ENCODE measurements around the gene COL5A1.
"Not testable (repeated sequence)": the region's sequence is repeated elsewhere in the genome, so short reads cannot be mapped to it uniquely, and the experiment has no call there.

Gene COL5A1

DNA sequence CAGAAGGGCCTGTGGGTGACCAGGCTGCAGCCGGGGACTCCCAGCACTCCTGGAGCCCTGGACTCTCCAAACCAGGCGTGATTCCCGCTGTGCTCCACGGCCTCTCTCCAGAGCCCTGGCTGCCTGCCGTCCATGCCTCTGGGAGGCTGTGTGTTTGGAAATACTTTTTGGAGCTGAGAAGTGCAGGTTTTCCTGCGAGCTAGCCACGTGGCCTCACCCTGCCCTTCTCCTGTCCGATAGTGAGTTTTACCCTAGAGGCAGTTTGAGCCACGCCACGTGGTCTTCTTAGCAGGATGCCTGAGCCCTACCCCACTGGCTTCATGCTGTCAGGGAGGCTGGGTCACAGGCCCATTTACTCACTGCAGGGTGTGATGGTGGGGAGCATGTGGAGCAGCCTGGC, 71.3 kb downstream of the COL5A1 start:
- no peak for DNase-seq

DNA sequence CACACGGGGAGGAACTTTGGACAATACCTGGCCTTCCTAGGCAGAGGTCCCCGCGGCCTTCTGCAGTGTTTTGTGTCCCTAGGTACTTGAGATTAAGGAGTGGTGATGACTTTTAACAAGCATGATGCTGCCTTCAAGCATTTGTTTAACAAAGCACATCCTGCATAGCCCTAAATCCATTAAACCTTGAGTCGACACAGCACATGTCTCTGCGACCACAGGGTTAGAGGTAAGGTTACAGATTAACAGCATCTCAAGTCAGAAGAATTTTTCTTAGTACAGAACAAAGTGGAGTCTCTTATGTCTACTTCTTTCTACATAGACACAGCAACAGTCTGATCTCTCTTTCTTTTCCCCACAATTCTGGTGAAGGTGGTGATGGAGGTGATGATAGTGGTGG, 73.9 kb downstream of the COL5A1 start:
- not testable (repeated sequence) for DNase-seq

DNA sequence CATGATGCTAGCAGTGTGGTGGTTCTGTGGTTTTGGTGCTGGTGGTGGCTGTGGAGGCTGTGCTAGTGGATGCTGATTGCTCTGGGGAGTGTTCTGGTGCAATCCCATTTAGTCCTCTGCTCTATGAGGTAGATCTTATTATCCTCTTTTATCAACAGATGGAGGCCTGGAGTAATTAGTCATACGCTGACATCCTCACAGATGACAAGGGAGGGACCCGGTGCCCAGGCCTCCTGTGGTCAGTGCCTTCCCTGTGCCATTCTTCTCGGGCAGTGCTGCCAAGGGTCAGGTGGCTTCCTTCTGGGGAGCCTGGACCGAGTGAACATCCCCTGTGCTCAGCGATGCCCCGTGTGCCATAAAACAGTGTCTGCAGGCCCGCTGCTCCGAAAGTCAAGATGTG, 74.5 kb downstream of the COL5A1 start:
- no peak for DNase-seq

DNA sequence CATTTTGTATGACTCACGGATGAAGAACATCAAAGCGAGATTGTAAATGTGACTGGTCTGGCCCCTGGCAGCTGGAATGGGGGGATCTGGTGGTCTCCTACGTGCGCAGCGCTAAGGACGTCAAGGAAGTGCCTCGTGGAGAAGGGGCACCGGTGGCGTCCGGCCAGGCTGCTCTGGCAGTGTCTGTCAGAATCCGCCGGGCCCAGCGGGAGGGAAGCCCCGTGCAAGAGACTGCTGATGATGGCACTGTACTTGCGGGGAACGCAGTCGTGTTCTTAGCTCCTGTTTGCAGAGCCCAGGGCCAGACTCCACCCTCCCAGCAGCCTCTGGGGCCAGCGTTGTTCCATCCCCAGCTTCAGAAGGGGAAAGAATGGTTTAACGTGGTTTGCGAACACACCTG, 75.5 kb downstream of the COL5A1 start:
- DNase-seq, result no peak

DNA sequence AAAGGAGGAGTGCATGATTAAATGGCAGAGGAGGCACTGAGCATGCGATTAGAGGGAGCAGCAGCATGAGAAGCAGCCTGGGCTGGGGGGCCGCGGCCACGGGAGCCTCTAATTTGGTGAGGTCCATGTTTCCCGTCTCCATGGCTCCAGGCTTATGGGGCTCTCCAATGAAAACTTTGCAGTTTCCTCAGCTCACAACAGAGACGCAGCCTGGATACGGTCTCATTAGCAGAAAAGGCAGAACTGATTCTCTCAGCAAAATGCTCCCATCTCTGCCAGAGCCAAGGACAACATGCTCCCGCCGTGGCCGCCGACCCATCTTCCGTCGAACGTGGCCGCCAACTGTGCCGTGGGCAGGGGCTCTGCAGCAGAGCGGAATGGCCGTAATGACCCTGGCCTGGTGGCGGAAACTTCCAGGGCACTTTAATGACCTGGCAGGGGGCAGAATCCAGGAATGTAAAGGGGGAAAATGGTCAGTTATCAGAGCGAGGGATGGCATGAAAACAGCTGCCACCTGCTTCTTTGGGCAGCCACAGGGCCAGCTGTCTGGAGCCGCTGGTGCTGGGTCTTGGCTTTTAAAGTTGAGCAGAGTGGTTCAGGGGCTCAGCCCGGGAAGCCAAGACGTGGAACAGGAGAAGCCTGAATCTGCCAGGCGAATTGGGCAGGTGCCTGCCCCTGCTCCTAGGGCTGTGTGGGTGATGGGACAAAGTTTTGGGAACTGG, 76.5 kb downstream of the COL5A1 start:
- DNase-seq, result no peak

DNA sequence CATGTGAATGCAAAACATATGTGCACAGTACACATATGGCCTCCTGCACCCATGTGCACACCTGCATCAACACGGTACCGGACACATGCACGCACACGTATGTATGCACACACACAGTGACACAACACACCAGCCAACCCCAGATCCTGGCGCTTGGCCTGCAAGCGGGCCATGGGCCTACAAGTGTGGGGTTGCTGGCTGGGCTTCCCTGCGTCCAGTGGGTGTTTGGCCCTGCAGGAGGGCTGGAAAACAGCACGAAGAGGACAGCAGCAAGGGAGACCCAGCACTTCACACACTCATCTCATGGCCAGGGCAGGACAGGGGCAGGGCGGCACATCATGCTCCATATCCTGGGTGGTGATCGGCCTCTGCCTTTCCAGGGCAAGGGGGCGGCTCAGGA, 77.7 kb downstream of the COL5A1 start:
- DNase-seq, result no peak

DNA sequence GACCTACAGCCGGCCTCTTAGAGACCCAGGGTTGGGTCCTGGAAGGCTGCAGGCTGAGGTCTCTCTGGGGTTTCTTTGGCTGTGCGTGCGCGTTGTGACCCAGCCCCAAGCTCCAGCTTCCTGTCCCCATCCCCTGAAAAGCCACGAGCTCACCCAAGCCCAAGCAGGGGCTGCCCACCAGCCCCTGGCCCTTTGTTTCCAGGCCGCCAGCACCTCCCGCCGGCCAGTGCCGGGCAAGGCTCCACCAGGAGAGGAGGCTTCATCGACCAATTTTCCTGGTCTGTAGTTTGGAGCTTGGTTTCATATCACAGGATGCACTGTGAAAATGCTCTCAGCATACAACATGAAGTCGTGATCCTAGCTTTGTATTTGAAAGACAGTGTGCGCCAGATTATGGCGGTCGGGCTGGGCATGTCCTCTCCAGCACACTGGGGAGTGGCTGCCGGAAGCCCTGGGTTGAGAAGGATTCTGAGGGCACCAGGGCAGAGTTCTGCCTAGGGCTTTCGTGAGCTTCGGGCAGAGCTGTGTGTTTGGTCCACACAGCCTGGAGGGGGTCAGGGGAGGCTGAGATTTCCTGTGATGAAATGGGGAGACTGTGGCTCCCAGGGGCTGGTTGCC, 78.6 kb downstream of the COL5A1 start:
- DNase-seq, result no peak

DNA sequence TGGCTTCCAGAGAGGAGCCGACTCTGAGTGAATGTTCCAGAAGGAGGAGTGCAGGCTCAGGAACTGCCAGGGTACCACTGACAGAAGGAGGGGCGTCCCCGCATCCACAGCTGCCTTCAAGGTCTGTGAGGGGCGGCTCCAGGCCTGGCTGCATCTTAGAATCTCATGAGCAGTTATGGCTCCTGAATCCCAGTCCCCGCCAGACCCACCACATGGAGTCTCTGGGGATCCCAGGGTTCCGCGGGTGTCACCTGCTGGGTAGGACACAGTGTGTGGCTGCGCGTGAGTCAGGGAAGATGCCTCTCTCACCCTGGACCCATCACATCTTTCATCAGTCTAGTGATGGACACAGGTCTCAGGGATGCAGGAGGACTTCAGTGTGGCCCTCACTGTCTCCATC, 79.2 kb downstream of the COL5A1 start:
- DNase-seq, result no peak

DNA sequence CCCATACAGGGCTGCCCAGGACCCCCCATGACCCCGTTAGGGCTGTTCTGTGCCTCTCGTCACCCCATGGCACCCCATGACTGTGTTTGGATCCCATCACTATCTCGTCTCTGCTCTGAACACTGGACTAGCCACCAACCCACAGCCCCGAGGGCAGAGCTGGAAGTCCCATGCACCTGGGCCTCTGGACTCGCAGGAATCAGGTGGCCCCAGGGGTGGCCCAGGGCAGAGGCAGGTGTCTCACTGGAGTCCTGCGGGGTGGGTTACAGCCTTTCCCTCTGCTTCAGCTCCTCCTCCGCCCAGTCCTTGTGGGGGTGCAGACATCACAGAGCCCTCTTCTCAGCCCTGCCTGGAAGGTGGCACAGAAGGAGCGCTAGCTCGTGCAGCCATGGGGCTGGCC, 79.7 kb downstream of the COL5A1 start:
- DNase-seq, result no peak

DNA sequence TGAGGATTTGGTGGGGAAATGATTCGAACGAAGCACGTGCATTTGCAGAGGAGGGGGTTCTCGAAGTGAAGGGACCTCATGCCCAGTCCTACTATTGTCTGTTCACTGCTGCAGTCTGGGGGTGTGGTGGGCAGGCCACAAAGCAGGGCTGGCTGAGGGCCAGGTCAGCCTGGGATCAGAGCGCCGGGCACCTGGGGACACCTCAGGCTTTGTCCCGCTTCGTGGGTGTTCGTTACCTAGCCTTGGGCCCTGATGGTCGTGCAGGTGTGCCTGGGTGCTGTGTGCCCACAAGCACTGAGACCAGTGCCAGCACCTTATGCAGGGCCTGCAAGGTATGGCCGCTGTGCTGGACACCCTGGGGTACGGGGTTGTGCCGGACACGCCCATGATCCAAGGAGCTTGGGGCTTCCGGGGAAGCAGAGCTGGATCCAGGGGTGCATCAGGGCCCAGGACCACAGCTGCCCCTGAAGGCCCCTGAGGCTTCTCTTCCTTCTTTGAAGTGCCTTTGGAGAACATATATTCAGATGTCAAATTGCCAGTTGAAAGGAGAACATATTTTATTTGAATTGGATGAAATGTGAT, 80.6 kb downstream of the COL5A1 start:
- DNase-seq, result no peak

DNA sequence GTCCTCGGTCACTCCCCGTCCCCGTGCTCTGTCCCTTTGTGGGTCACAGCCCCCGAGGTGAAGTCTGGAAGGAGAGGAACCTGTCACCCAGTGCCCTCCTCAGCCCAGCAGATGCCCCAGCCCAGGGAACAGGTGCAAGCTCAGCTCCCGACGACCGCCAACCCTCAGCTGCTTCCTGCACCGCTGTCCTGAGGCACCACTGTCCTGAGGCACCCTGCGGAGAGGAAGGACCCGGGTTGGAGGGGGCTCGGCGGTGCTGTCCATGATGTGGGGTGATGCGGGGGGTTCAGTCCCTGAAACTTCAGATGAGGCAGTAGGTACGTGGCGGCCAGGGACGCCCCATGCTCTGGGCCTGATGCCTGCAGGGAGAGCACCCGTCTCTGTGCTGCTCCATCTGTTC, 81.4 kb downstream of the COL5A1 start:
- no peak for DNase-seq

DNA sequence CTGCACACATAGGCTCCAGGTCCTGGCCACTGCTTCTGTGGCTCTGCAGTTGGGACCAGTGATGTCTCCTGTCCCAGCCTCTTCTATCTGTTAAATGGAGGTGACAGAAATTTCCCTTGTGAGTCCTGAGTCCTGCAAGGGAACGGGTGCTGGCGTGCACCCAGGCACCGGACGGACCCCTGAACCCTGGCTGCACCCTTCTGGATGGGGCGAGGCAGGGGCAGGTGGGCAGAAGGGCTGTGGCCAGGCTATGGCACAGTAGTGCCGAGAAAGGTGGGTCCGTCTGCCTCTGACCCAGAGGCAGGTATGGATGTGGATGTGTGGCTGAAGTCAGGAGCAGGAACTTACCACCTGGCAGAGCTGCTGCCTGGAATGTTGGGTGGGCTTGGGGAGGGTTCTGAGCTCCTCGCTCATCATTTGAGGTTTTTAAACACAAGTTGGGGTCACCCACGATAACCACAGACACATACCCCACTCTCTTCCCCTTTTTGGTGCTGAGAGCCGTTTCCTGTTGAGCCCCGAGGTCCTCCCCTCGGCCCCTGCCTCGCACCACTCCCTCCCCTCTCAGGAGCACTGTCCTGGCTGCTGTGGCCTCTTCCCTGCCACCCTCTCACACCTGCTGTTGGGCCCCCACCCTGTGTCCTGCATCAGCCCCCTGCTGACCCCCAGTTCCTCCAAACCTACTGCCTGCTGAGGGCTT, 82.0 kb downstream of the COL5A1 start:
- DNase-seq, result no peak

DNA sequence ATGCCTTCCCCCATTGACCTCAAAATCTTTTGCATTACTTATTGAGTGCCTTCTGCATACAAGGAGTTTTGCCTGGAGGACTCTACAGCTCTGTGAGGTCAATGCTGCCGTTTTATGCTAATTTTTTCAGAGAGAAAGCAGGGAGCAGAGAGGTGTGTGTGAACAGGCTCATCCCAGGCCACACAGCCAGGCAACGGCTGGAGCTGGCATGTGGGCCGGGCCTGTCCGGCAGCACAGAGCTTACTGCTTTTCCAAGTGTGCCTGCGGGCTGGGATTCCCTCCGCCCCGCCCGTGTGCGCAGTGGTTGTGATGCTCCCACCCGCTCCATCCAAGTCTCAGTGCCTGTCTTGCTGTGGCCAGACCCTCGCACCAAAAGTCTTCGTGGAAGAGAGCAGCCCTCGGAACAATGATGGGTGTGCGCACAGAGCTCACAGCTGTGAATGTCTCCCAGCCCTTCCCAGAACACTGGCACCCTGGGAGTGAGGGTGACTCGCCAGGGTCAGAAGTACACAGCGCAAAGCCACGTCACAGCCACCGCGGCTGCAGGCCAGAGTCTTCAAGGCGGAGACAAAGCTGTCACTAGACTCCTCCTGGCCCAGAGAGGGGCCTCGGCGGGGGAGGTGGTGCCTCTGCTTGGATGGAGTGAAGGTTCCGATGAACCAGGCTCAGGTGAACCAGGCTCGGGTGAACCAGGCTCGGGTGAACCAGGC, 82.8 kb downstream of the COL5A1 start:
- DNase-seq, result no peak

DNA sequence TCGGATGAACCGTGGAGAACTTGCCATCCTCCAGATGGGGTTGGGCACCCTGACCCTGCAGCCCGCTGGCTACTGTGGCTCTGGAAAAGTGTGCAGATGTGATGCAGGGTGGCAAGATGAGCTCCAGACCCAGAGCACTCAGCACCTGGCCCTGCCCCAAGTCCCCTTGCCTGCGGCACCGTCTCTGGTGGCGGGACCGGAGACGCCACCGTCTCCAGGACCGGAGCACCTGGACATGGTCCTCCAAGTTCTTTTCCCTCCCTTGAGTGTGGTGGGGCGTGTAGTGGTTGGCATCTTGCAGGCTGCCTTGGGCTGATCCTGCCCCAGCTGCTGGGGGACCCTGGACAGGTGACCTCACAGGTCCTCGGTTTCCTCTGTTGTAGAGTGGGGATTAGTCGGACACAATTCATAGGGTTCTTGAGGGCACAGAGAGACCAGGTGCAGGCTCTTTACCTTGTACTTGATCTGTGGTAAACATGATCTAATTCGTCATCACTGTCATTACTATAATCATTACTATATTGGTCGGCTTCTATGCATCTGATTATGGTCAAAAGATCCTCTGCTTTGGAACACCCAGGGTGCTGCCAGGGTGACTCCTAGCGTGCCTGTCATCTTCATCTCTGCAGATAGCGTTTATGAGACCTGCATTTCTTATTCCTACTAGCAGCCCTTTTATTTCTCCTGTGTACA, 83.5 kb downstream of the COL5A1 start:
- no peak for DNase-seq

DNA sequence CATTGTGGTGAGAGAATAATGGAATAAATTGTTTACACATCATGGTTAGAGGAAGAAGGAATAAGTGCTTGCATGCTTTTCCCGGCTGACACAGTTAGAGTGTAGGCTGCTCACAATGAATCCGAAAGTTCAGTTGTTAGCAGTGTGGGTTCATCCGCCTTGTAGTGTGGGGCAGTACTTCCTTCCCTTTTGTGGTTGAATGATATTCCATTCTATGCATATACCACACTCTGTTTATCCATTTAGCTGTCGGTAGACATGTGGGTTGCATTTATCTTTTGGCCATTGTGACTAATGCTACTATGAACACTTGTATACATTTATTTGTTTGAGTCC, 84.0 kb downstream of the COL5A1 start:
- DNase-seq, result no peak

DNA sequence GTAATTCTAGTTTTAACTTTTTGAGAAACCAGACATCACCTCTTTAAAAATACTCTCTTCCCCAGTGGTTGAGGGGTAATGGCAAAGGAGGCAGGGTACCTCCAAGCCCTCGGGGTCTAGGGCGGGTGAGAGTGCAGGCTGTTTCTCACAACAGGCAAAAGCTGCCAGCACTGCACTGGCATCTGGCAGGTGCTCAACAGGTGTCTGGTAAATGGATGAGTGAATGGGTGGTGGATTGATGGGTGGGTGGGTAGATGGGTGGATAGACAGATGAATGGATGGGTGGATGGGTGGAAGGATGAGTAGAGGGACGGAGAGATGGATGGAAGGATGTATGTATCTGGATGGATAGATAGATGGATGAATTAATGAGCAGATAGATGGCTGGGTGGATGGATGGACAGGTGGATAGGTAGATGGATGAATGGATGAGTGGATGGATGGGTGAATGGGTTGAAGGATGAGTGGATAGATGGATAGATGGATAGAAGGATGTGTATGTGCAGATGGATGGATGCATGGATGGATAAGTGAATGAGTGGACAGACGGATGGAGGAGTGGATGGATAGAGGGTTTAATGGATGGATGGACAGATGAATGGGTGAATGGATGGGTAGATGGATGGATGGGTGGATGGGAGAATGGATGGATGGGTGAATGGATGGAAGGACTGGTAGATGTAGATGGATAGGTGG, 84.6 kb downstream of the COL5A1 start:
- DNase-seq, result no peak

DNA sequence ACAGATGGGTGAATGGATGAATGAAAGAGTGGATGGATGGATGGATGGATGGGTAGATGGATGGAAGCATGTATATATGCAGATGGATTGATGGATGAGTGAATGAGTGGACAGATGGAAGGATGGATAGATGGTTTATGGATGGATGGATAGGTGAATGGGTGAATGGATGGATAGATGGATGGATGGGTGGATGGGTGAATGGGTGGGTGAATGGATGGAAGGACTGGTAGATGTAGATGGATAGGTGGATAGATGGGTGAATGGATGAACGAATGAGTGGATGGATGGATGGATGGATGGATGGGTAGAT, 85.1 kb downstream of the COL5A1 start:
- DNase-seq, result no peak

DNA sequence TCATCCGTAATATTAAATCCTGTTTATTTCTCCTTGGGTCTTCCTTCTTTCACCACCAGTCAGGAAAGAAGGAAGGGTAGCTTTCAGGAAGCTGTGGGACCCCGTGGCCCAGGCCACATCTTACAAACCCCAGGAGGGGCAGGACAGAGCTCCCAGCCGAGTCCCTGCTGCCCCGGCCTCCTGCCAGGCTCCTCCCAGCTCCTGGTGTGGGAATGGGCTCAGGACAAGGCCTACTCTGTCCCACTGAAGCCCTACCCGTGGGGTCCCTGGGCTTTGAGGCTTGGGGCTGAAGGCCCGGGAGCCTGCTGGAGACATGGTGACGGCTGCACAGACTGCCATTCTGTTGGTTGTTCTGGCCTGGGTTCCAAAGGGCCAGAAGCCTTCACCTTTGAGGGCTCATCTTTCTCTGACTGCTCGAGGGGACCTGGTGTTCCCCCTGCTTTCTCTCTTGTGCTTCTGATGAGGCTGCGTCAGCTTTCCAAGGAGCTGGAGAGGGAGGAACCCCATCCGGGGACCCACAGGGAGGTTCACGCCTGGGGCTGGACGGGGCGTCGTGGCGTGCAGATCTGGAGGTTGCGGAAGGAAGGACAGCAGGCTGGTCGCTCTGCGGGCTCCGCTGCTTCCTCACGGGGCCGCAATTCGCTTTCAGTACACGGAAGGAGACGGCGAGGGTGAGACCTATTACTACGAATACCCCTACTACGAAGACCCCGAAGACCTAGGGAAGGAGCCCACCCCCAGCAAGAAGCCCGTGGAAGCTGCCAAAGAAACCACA, 86.6 kb downstream of the COL5A1 start:
- DNase-seq, result no peak

DNA sequence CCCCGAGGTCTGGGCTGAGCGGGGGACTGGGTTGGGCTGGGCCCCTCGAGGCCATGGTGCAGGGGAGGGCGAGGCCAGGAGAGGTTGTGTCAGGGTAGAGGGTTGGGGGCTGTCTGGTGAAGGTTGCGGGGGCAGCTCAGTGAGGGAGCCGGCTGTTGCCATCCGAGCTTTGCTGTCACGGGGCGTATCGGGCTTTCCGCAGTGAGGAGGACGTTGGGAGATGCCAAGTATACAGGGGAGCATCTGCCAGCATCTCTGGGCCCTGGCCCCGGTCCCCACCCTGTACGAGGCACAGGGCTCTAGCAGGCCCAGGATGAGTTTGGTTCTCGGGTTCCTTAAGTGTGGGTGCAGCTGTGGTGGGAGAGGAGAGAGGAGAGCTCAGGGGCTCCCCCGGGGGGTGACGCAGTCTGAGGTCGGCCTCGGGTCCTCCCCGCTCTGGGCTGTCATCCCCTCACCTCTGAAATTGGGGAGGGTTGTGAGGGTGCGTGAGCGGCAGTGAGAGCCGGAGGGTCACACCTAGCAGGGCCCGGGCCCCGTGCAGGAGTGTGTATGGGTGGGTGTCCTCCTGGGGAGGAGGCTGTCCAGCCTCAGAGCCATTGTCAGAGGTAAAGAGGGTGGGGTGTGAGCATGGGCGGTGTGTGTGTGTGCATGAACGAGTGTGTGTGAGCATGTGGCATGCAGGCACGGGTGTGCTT, 87.3 kb downstream of the COL5A1 start:
- no peak for DNase-seq

DNA sequence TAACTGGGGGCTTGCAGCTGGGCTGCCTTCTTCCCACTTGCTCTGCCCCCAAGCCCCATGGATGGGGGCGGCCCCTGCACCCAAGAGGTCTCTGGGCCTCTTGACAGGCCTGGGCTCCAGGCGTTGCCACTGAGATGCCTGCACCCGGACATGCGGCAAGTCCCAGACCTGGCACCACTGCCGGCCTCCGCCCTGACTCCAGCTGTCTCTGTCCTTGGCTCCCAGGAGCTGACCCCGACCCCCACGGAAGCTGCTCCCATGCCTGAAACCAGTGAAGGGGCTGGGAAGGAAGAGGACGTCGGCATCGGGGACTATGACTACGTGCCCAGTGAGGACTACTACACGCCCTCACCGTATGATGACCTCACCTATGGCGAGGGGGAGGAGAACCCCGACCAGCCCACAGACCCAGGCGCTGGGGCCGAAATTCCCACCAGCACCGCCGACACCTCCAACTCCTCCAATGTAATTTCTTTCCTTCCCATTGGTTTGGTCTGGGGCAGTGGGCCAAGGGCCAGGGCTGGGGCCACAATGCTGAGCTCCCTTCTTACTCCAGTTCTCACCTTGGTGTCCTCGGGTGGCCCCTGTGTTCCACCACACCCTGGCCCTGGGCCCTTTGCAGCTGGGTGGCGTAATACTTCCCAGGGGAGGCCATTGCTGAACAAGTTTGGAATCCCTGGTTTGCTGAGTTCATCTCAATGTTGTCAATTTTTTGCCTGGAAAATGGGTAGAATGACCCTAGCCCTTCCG, 88.6 kb downstream of the COL5A1 start:
- no peak for DNase-seq
